Measurements from ENCODE around the gene SLC25A27.

Gene SLC25A27

DNA sequence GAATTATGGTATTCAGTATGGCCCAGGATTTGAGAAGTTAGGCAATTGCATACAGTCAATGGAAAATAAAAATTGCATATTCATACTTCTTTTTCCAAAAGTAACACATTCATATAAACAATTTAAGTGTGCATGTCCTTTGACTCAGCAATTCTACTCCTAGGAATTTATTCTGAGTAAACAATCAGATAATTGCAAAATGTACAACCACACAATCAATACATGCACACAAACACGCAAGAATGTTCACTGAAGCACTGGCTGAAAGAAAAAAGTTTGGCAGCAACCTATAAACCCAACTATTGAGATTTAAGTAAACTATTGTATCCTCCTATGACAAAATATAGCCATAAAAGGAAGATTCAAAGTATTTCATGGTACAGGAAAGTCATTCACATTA is 1.8 kb upstream of the SLC25A27 start:
- no peak for DNase-seq (ENCODE audit: low read depth)

- DNase-seq (ENCODE audit: low read depth), result no peak
Observed at GRCh38 chr6:46651816-46652215, 959 bp upstream of the SLC25A27 start.

- no peak for DNase-seq (ENCODE audit: low read depth)
Observed at GRCh38 chr6:46652232-46652602, 558 bp upstream of the SLC25A27 start.

- no peak for DNase-seq (ENCODE audit: low read depth)
Observed at GRCh38 chr6:46653439-46654195, 842 bp downstream of the SLC25A27 start.

- DNase-seq (ENCODE audit: low read depth), result no peak
Observed at GRCh38 chr6:46655803-46656202, 3.0 kb downstream of the SLC25A27 start.

DNA sequence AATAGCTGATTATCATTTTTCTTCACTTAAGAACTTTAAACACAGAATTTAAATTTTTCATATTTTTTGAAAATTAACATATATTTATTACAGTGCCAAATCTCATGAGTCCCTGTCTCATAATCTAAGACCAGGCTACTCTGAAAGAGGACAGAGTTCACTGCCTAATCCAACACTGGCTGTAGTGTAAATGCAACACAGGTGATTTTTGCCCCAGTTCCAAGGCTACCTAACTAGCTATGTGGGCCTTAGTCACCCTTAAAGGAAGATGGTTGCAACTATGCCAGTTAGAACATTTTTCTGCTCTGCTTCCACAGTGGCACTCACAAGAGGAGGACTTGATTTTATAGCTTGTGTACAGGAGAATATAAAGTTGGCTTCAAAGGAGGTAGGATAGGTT is 4.9 kb downstream of the SLC25A27 start:
- no peak for DNase-seq (ENCODE audit: low read depth)

DNA sequence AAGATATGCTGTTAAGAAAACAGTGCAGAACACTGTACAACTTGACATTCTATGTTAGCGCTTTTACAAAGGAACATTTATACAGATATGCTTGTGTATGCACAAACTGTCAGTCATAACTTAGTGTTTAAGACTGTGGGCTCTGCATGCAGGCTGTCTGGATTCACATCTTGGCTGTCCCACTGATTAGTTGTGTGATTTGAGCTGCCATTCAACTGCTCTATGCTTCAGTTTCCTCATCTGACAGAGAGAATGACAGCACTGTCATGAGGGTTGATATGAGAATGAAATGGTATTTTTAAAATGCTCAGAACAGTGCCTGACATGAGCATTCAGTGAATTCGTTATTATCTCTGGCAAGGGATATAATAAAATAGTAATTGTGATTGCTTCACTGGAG is 8.7 kb downstream of the SLC25A27 start:
- DNase-seq (ENCODE audit: low read depth), result no peak

DNA sequence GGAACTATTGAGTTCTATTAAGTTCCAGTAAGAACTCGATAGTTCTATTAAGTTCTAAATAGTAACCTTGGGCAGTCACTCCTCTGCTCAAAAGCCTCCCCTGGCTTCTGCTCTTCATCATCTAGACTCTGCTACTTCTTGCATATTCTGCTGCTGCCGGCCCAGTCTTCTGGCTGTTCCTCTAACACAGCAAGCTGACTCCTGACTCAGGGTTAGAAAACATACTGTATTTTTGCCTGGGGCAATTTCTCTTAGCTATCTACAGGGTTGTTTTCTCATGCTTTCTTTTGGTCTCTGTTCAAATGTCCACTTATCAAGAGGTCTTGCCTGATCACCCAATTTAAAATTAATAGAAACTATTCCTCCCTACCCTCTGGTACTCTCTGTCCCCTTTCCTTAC is 14.6 kb downstream of the SLC25A27 start:
- DNase-seq (ENCODE audit: low read depth), result no peak

DNA sequence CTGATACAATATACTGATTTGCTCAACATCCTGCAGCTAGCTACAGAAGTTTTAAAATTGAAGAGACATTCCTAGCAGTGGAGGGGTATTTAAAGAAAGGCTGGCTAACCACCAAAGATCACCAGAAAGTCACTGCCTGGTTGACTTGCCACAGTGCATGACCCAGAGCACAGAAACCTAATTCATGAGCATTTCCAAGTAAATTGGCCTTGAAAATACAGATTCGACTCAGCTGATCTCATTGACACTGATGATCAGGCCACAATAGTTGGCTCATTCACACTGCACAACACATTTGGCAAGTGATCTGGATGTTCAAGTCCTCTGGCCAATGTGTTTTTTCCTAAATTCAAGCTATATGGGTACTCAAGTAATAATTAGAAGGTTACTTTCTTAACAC is 21.6 kb downstream of the SLC25A27 start:
- DNase-seq (ENCODE audit: low read depth), result no peak

- DNase-seq (ENCODE audit: low read depth), result no peak
Observed at GRCh38 chr6:46676604-46677313, 24.0 kb downstream of the SLC25A27 start.

DNA sequence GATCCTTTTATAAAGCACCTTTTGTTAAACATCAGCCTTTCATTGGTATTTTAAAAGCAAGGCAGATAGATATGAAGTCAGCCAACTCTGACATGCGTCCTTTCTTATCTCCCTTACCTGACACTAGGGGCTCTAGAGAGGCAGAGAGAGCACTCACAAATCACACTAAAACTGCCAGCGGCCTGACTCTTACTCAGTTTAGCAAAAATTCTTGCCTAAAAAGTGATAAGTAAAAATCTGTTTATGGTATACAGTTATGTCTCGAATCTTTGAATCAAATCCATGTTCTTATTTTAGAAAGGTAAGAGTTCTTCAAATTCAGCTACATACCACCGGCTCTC is 24.5 kb downstream of the SLC25A27 start:
- no peak for DNase-seq (ENCODE audit: low read depth)

GRCh38 chr6:46684771-46685170 is 32.0 kb downstream of the SLC25A27 start:
- DNase-seq (ENCODE audit: low read depth), result no peak

- no peak for DNase-seq (ENCODE audit: low read depth)
Observed at GRCh38 chr6:46687619-46688097, 34.9 kb downstream of the SLC25A27 start, which contains the start of gene TDRD6. Gene TDRD6 (plus strand): TSS chr6:46687885. CDS start chr6:46688129, 244 bp downstream.

- no peak for DNase-seq (ENCODE audit: low read depth)
Observed at GRCh38 chr6:46688117-46688965, 35.6 kb downstream of the SLC25A27 start.

- no peak for DNase-seq (ENCODE audit: low read depth)
Observed at GRCh38 chr6:46688966-46689335, 36.2 kb downstream of the SLC25A27 start.

- DNase-seq (ENCODE audit: low read depth), result no peak
Observed at GRCh38 chr6:46689657-46690056, 36.9 kb downstream of the SLC25A27 start.

- no peak for DNase-seq (ENCODE audit: low read depth)
Observed at GRCh38 chr6:46690141-46690755, 37.5 kb downstream of the SLC25A27 start.

- no peak for DNase-seq (ENCODE audit: low read depth)
Observed at GRCh38 chr6:46690911-46691451, 38.2 kb downstream of the SLC25A27 start.

DNA sequence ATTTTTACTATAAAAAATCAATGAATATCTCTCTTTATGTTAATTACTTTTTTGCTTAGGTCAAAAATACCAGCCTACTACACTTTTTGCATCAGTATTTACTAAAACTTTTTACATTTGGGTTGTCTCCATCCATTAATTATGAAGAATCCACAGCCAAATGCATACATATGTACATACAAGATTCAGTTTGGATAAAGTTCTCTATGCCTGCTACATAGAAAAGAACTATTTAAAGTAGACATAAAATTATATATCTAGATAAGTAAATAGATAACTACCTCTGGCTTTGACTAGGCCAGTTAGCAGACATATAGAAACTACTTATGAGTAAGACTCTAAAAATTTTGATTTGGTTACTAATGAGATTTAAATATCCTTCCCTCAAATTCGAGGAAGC is 47.2 kb downstream of the SLC25A27 start:
- DNase-seq (ENCODE audit: low read depth), result no peak

DNA sequence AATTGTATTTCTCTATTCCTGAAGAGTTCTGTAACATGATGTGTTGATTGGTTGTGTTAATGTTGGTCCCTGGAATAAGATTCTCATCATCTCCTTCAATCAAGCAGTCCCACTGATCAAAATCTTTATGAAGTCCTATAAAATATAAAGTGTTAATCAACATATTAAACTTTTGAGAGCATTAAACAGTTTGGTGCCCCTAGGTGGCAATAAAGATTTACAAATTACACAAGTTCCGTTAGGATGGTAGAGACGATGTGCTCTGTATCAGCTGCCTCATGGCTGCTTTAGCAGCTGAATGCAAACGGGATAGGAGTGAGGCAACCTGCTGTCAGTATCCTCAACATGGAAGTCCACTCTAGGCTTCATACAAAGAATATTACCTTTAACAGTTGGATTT is 51.8 kb downstream of the SLC25A27 start:
- DNase-seq (ENCODE audit: low read depth), result peak; percentile 6

GRCh38 chr6:46706464-46706863 is 53.7 kb downstream of the SLC25A27 start:
- DNase-seq (ENCODE audit: low read depth), result no peak

DNA sequence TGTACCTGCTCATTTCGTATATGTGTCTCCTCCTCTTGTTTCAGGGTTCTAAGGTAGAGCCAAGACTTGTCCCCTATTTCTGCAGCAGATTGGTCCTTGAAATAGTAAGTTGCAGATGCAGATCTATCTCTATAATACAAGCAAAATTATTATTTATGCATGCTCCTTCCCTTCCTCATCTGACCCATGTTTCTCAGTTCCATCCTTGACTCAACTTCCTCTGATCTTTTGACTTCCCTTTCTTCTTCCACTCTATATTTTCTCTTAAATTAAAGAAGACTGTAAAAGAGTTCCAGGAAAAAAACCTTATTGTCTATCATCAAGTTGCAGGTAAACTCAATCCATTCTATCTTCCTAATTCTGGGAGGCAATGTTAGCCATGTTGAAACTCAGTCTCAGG is 58.7 kb downstream of the SLC25A27 start:
- no peak for DNase-seq (ENCODE audit: low read depth)
